MM.1S (cell line): ENCODE data around the gene TP53I3.

ENCODE experiments used
- DNase-seq: peaks from one replicate; pipeline ENCODE4 v3.0.0-alpha.2; 2015
- H2AFZ ChIP-seq: fragments of 300-600 bp; sonication (generic); 2 replicates; pipeline ENCODE4 v1.6.0; 2016; ENCODE audit warnings: antibody characterized with exemption, low read length
- H3F3A ChIP-seq: fragments of 300-600 bp; sonication (generic); 2 replicates; pipeline ENCODE4 v1.6.1; 2016; ENCODE audit warnings: mild to moderate bottlenecking, antibody characterized with exemption, low read length, moderate library complexity, mixed read lengths; ENCODE audit not compliant: insufficient read depth
- H3K27ac ChIP-seq: fragments of 300-600 bp; sonication (generic); 2 replicates; pipeline ENCODE4 v1.5.1; 2016; ENCODE audit warnings: mild to moderate bottlenecking, low read length
- H3K27me3 ChIP-seq: fragments of 300-600 bp; sonication (generic); replicated peaks from 2 replicates; pipeline ENCODE4 v1.6.0; 2016; ENCODE audit warnings: low read length; ENCODE audit not compliant: insufficient read depth
- H3K36me3 ChIP-seq: fragments of 300-600 bp; sonication (generic); replicated peaks from 2 replicates; pipeline ENCODE4 v1.6.1; 2016; ENCODE audit warnings: mild to moderate bottlenecking, low read length, mixed read lengths; ENCODE audit not compliant: insufficient read depth
- H3K4me1 ChIP-seq: fragments of 300-600 bp; sonication (generic); 2 replicates; pipeline ENCODE4 v1.6.1; 2016; ENCODE audit warnings: low read length, mixed read lengths
- H3K4me2 ChIP-seq: fragments of 300-600 bp; sonication (generic); 2 replicates; pipeline ENCODE4 v1.6.0; 2016; ENCODE audit warnings: low read depth, low read length
- H3K4me3 ChIP-seq: fragments of 300-600 bp; sonication (generic); 2 replicates; pipeline ENCODE4 v1.5.1; 2016; ENCODE audit warnings: low read length, mixed read lengths
- H3K79me2 ChIP-seq: fragments of 300-600 bp; sonication (generic); 2 replicates; pipeline ENCODE4 v1.6.1; 2016; ENCODE audit warnings: mixed run types, low read length, mixed read lengths
- H3K9ac ChIP-seq: fragments of 300-600 bp; sonication (generic); 2 replicates; pipeline ENCODE4 v1.6.1; 2016; ENCODE audit warnings: low read length, mixed read lengths
- H3K9me2 ChIP-seq: fragments of 300-600 bp; sonication (generic); replicated peaks from 2 replicates; pipeline ENCODE4 v1.6.1; 2016; ENCODE audit warnings: mild to moderate bottlenecking, low read length, mixed read lengths; ENCODE audit not compliant: insufficient read depth
- H3K9me3 ChIP-seq: fragments of 300-600 bp; sonication (generic); replicated peaks from 2 replicates; pipeline ENCODE4 v1.6.1; 2016; ENCODE audit warnings: mild to moderate bottlenecking, low read length, mixed read lengths; ENCODE audit not compliant: insufficient read depth
- H4K20me1 ChIP-seq: fragments of 300-600 bp; sonication (generic); 2 replicates; pipeline ENCODE4 v1.6.1; 2016; ENCODE audit warnings: mild to moderate bottlenecking, low read length, moderate library complexity, mixed read lengths; ENCODE audit not compliant: insufficient read depth
- EZH2 ChIP-seq: fragments of 300-600 bp; sonication (generic); optimal IDR thresholded peaks from 2 replicates; pipeline ENCODE3; 2017; ENCODE audit warnings: low read depth, mild to moderate bottlenecking, antibody characterized with exemption, low read length, mixed read lengths
- EZH2phosphoT487 ChIP-seq: fragments of 300-600 bp; sonication (generic); IDR thresholded peaks from 2 replicates; pipeline ENCODE4 v1.6.1; 2018; ENCODE audit warnings: antibody characterized with exemption, low read length
- TF ChIP-seq, protein P1 (sequence below): fragments of 300-600 bp; sonication (generic); IDR thresholded peaks from 2 replicates; pipeline ENCODE4 v1.5.1; 2016; ENCODE audit warnings: antibody characterized with exemption, low read length, mixed read lengths

TP53I3 gene

DNA sequence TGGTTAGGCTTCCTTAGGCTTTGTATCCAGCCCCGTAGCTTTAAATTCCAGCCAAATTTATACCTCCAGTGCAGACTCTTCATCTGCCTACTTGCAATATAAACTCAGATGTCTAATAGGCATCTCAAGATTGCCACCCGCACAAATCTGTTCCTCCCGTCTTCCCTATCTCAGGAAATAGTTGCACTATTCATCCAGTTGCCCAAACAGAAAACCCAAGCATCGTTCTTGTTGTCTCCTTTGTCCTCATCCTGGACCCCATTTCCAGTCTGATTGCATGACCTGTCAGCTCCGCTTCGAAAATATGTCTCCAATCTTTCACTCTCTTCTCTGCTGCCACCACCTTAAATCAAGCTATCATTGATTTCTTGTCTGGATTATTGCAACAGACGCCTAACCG is 32.8 kb downstream of the TP53I3 start:
- no peak for TF ChIP-seq EZH2
- Histone ChIP-seq H3F3A (0 out of 2 replicates have a peak, but pooled peaks cover 2% of the 10 kb centered on the region), H3K9me2 (no peaks in the 10 kb centered on the region), H3K27me3 (peaks cover 13% of the 10 kb centered on the region), H3K4me3 (no peak overlapping the region), H2AFZ (no peak overlapping the region), H3K36me3 (no peaks in the 10 kb centered on the region), H4K20me1 (no peaks in the 10 kb centered on the region), H3K79me2 (peaks cover 3% of the 10 kb centered on the region; the same call in 1 of the 2 replicates), H3K4me1 (peaks cover 3% of the 10 kb centered on the region), H3K27ac (no peak overlapping the region), H3K4me2 (no peak overlapping the region), H3K9me3 (no peaks in the 10 kb centered on the region), H3K9ac (no peak overlapping the region)
- DNase-seq: no peak

DNA sequence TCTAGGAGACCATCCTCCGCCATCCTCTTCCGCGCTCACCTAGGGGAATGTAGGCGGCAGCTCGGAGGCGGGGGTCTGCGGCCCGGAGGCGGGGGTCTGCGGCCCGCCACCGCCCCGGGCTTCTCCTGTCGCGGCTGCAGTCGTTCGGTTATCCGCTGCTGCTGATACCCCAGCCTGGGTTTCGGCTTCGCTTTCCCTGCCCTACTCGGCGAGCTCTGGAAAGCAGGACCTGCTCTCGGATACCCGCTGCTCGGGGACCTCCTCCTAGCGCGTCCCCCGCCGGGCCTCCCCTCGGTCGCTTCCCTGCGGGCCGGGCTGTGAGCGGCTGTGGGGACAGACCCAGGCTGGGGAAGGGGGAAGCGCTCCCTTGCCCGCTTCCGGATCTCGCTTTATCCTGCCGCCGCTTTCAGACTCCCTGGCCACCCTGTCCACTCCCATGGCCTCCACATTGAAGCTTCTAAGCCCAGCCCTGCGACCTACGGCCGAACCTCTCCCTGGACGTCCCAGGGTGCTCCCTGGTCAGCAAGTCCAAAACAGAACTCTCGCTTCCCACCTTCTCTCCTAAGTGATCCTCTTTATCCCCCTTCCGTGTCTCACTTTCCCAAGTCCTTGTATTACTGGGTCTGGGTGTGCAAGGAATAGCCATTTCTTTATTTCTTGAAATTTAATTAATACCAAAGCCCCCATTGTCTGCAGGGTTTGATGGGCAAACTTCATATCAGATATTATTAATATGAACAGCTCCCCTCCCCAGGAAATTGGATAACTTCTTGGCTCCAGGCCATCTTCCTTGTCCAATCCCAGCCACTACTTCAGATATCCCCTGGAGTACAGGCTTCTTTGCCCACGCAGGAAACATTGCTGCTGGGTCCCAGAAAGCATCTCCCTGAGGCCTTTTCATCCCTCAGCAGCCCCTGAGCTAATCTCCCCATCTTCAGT is 34.3 kb downstream of the TP53I3 start:
- H3K4me1 ChIP-seq: peaks cover 11% of the 10 kb centered on the region
- no peak overlapping the region for H3K9ac ChIP-seq
- no peak overlapping the region for H3K27ac ChIP-seq
- TF ChIP-seq, protein P1, sequence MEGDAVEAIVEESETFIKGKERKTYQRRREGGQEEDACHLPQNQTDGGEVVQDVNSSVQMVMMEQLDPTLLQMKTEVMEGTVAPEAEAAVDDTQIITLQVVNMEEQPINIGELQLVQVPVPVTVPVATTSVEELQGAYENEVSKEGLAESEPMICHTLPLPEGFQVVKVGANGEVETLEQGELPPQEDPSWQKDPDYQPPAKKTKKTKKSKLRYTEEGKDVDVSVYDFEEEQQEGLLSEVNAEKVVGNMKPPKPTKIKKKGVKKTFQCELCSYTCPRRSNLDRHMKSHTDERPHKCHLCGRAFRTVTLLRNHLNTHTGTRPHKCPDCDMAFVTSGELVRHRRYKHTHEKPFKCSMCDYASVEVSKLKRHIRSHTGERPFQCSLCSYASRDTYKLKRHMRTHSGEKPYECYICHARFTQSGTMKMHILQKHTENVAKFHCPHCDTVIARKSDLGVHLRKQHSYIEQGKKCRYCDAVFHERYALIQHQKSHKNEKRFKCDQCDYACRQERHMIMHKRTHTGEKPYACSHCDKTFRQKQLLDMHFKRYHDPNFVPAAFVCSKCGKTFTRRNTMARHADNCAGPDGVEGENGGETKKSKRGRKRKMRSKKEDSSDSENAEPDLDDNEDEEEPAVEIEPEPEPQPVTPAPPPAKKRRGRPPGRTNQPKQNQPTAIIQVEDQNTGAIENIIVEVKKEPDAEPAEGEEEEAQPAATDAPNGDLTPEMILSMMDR: no peak
- no peak for TF ChIP-seq EZH2phosphoT487
- no peak for TF ChIP-seq EZH2
- no peaks in the 10 kb centered on the region for H3K9me2 ChIP-seq
- H3K27me3 ChIP-seq: peaks cover 13% of the 10 kb centered on the region
- no peaks in the 10 kb centered on the region for H3K9me3 ChIP-seq
- 0 out of 2 replicates have a peak, but pooled peaks cover 2% of the 10 kb centered on the region for H3F3A ChIP-seq
- peak overlapping the region; percentile 60 for H3K4me2 ChIP-seq
- H3K36me3 ChIP-seq: no peaks in the 10 kb centered on the region
- H4K20me1 ChIP-seq: no peaks in the 10 kb centered on the region
- no peak overlapping the region; the same call in 1 of the 2 replicates for H2AFZ ChIP-seq
- H3K4me3 ChIP-seq: peak overlapping the region; percentile 57; the same call in 1 of the 2 replicates
- DNase-seq: no peak
- H3K79me2 ChIP-seq: peaks cover 11% of the 10 kb centered on the region

DNA sequence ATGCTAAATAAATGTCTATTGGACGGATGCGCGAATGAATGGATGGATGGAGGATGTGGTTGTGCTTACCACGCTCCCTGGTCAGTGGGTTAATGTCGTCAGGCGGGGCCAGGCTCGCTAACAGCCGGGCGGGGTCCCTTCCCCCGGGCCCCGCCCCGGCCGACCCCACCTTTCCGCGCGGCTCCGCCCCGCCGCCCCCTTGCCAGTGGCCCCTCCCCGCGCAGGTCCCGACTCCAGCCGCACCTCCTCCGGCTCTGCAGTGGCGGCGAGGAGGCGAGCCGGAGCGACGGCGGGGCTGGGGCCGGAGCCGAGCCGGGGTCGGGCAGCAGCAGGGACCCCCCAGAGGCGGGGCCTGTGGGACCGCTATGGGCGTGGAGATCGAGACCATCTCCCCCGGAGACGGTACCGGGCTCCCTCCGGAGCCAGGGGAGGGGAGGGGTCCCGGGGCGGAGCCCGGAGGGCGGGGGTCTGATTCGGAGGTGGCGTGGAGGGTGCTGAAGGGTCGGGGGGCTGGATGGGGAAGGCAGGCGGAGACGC is 35.1 kb downstream of the TP53I3 start, which contains the start of gene FKBP1B:
Gene FKBP1B (plus strand): TSS at position 257 of the 537 bp plus-strand sequence. CDS start 109 bp downstream, at position 366.
- Histone ChIP-seq H3F3A (peaks cover 5% of the 10 kb centered on the region; the same call in 1 of the 2 replicates), H3K9ac (no peak within 1 kb of the TSS), H3K4me3 (peak within 1 kb of the TSS; percentile 57), H3K4me1 (peaks cover 11% of the 10 kb centered on the region), H3K4me2 (peak within 1 kb of the TSS; percentile 60), H3K79me2 (peaks cover 11% of the 10 kb centered on the region), H4K20me1 (no peaks in the 10 kb centered on the region), H3K27me3 (peaks cover 13% of the 10 kb centered on the region), H2AFZ (peak within 1 kb of the TSS; percentile 63; the same call in 1 of the 2 replicates), H3K27ac (no peak within 1 kb of the TSS), H3K36me3 (no peaks in the 10 kb centered on the region), H3K9me3 (no peaks in the 10 kb centered on the region), H3K9me2 (no peaks in the 10 kb centered on the region)
- no peak for DNase-seq
- TF ChIP-seq, protein P1: no peak
- TF ChIP-seq EZH2phosphoT487: no peak
- no peak for TF ChIP-seq EZH2
